Prostate gland (tissue), 2 donors: ENCODE measurements around the gene TMEM219. TPM values are rescaled to one million over a fixed set of nuclear protein-coding genes. Genes with fewer than 3 reads are reported as not detected.

Experiments
- DNase-seq: peaks from one replicate; pipeline ENCODE4 v3.0.0-alpha.2; 2019; ENCODE audit warnings: low spot score
- H3K27ac ChIP-seq, 2 donors: fragments of 200-600 bp; sonication (generic); 2 replicates each; pipeline ENCODE4 v1.5.1; 2017 to 2019
- H3K27me3 ChIP-seq: fragments of 200-600 bp; sonication (generic); replicated peaks from 2 replicates; pipeline ENCODE4 v1.5.1; 2019; ENCODE audit not compliant: insufficient read depth
- H3K36me3 ChIP-seq, 2 donors: fragments of 200-600 bp; sonication (generic); 1 replicate in 1 of 2; 2 replicates in 1 of 2; pipeline versions ENCODE4 v1.5.1 to v1.8.1; 2017 to 2019
- H3K4me1 ChIP-seq: fragments of 200-600 bp; sonication (generic); replicated peaks from 2 replicates; pipeline ENCODE4 v1.5.1; 2019
- H3K4me3 ChIP-seq, 2 donors: fragments of 200-600 bp; sonication (generic); 2 replicates each; pipeline ENCODE4 v1.5.1; 2017 to 2019
- H3K9me3 ChIP-seq: fragments of 200-600 bp; sonication (generic); 2 replicates; pipeline ENCODE4 v1.5.1; 2017
- CTCF ChIP-seq, 4 experiments: fragments of 200-600 bp in 2 of 4; fragments of 450-650 bp in 2 of 4; sonication (generic) in 2 of 4; IDR thresholded peaks; 1 replicate in 3 of 4; 2 replicates in 1 of 4; pipeline ENCODE4 v1.5.1; 2016 to 2019; ENCODE audit warnings: antibody characterized with exemption in 4 of 4, mild to moderate bottlenecking in 2 of 4, moderate library complexity in 2 of 4
- POLR2A ChIP-seq: fragments of 450-650 bp; IDR thresholded peaks from one replicate; pipeline ENCODE4 v1.6.1; 2016; ENCODE audit warnings: antibody characterized with exemption, mild to moderate bottlenecking
- POLR2AphosphoS5 ChIP-seq: sonication (generic); formaldehyde crosslinking; IDR thresholded peaks from one replicate; pipeline ENCODE4 v1.6.1; 2017; ENCODE audit warnings: antibody characterized with exemption
- WGBS: methylation state at CpG from one replicate; pipeline ENCODE4 v1.1.5; 2018; 5-methylcytosine and 5-hydroxymethylcytosine counted together
- intact Hi-C: fragments of 100-400 bp; cut with DNase I; formaldehyde crosslinking; loops from one replicate; pipeline ENCODE4 v1.14.2; 2022
- total RNA-seq, 2 donors: library from RNA; depleted of rRNA; stranded (reverse); fragments of >200 nt; gene quantifications; one replicate each; pipeline ENCODE4 v1.1.0, GENCODE V29; 2016

Gene TMEM219
- total RNA-seq, 2 donors from 2014 or later = 188 to 218 TPM

GRCh38 chr16:30002614-30003346 is 40.9 kb downstream of the TMEM219 start:
- no peak overlapping the region for H3K4me3 ChIP-seq
- H3K27me3 ChIP-seq = no peaks in the 10 kb centered on the region
- DNase-seq = no peak
- H3K9me3 ChIP-seq = no peaks in the 10 kb centered on the region
- H3K36me3 ChIP-seq = no peaks in the 10 kb centered on the region
- H3K4me1 ChIP-seq = no peaks in the 10 kb centered on the region
- WGBS = 82% methylated on average over 19 of the region's 19 CpGs
- TF ChIP-seq POLR2AphosphoS5 (no peak), POLR2A (no peak), CTCF (IDR thresholded peaks at IDR 0.05) (no peak)
- intact Hi-C loops = loop anchor here (5.0 kb wide), 1 partner anchor 140 kb away; the partner anchor contains the start of gene CDIPT
- H3K27ac ChIP-seq = no peak overlapping the region

- no peaks in the 10 kb centered on the region for H3K36me3 ChIP-seq
- H3K4me1 ChIP-seq = no peaks in the 10 kb centered on the region
- DNase-seq = no peak
- no peaks in the 10 kb centered on the region for H3K27me3 ChIP-seq
- H3K4me3 ChIP-seq = no peak overlapping the region
- H3K27ac ChIP-seq = no peak overlapping the region
- H3K9me3 ChIP-seq = no peaks in the 10 kb centered on the region
- WGBS = 86% methylated on average over 17 of the region's 17 CpGs
- no peak for TF ChIP-seq POLR2AphosphoS5
- intact Hi-C loops = loop anchor here (5.0 kb wide), 1 partner anchor 142 kb away; the partner anchor contains the start of gene CDIPT
Measured at GRCh38 chr16:30003670-30004423, 42.0 kb downstream of the TMEM219 start.

GRCh38 chr16:30004424-30004776 is 42.5 kb downstream of the TMEM219 start:
- H3K27me3 ChIP-seq = no peaks in the 10 kb centered on the region
- H3K9me3 ChIP-seq = no peaks in the 10 kb centered on the region
- H3K4me3 ChIP-seq = no peak overlapping the region
- no peaks in the 10 kb centered on the region for H3K4me1 ChIP-seq
- WGBS = 60% methylated on average over 19 of the region's 19 CpGs
- intact Hi-C loops = loop anchor here (5.0 kb wide), 1 partner anchor 142 kb away; the partner anchor contains the start of gene CDIPT
- H3K36me3 ChIP-seq = no peaks in the 10 kb centered on the region
- no peak for DNase-seq
- no peak for TF ChIP-seq POLR2A
- TF ChIP-seq POLR2AphosphoS5 = no peak
- no peak for TF ChIP-seq CTCF (IDR thresholded peaks at IDR 0.05)
- no peak overlapping the region for H3K27ac ChIP-seq

- DNase-seq = no peak
- Histone ChIP-seq H3K4me1 (no peaks in the 10 kb centered on the region), H3K9me3 (no peaks in the 10 kb centered on the region), H3K4me3 (no peak overlapping the region), H3K27me3 (peaks cover 1% of the 10 kb centered on the region), H3K36me3 (no peaks in the 10 kb centered on the region), H3K27ac (no peak overlapping the region)
- intact Hi-C loops = loop anchor here (5.0 kb wide), 1 partner anchor 143 kb away; the partner anchor contains the start of gene CDIPT
- WGBS = 65% methylated on average over 11 of the region's 11 CpGs
- no peak for TF ChIP-seq CTCF (IDR thresholded peaks at IDR 0.05)
Measured at GRCh38 chr16:30004811-30005242, 42.9 kb downstream of the TMEM219 start.

- peak; percentile 49 to 80 (median 75) for TF ChIP-seq CTCF (IDR thresholded peaks at IDR 0.05)
- no peak for TF ChIP-seq POLR2A
- intact Hi-C loops = no loop called here
- Histone ChIP-seq H3K27ac (no peak overlapping the region), H3K9me3 (no peaks in the 10 kb centered on the region), H3K4me1 (no peaks in the 10 kb centered on the region), H3K27me3 (peaks cover 8% of the 10 kb centered on the region), H3K36me3 (no peaks in the 10 kb centered on the region), H3K4me3 (no peak overlapping the region)
- no peak for DNase-seq
- 66% methylated on average over 35 of the region's 35 CpGs for WGBS
Measured at GRCh38 chr16:30005341-30006094, 43.6 kb downstream of the TMEM219 start.
